Kidney epithelial cell (primary cell): ENCODE measurements around the gene LRRC51. TPM values are rescaled to one million over a fixed set of nuclear protein-coding genes. Genes with fewer than 3 reads are reported as not detected.
"Not testable (repeated sequence)": the region's sequence is repeated elsewhere in the genome, so short reads cannot be mapped to it uniquely, and the experiment has no call there.

Experiments
- DNase-seq: peaks from one replicate; pipeline ENCODE4 v3.0.0-alpha.2; 2010; ENCODE audit warnings: low read depth
- H3K27me3 ChIP-seq: 2 replicates; pipeline ENCODE4 v1.6.0; 2011; ENCODE audit warnings: low read length; ENCODE audit not compliant: control insufficient read depth, insufficient read depth
- H3K36me3 ChIP-seq: 2 replicates; pipeline ENCODE4 v1.5.1; 2011; ENCODE audit warnings: low read length; ENCODE audit not compliant: control insufficient read depth, insufficient read depth
- H3K4me3 ChIP-seq: 2 replicates; pipeline ENCODE4 v1.5.1; 2011; ENCODE audit warnings: low read depth, mild to moderate bottlenecking, control low read depth, low read length
- total RNA-seq: library from RNA; depleted of rRNA; stranded (reverse); fragments of >200 nt; gene quantifications from 2 replicates; pipeline ENCODE4 v1.2.3, GENCODE V29; 2015
- TF ChIP-seq, protein P1 (sequence below): IDR thresholded peaks from 2 replicates; pipeline ENCODE4 v1.5.1; 2011; ENCODE audit warnings: mild to moderate bottlenecking, moderate library complexity, low read length, control low read depth, inconsistent platforms; ENCODE audit not compliant: insufficient read depth, poor library complexity, severe bottlenecking

The LRRC51 gene
- total RNA-seq, 1 donor from 2014 or later = 5.7 TPM

DNA sequence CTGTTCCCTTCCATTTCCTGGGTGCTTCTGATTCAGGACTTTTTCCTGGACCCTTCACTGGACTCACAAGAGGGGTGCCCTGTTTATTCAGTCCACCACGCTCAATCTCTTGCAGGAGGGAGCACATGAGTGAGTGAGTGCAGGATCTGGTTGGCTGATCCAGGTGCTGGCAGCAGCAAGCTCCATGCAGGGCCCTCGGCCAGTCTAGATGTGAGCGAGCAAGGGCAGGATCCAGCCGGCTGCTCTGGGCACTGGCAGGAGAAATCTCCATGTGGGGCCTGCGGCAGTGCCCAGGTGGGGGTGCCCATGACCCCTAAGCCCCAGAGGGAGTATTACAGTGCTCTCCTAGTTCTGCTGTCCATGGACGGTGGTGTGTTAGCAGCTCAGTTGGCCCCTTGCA lies 43.4 kb downstream of the LRRC51 start:
- TF ChIP-seq, protein P1, sequence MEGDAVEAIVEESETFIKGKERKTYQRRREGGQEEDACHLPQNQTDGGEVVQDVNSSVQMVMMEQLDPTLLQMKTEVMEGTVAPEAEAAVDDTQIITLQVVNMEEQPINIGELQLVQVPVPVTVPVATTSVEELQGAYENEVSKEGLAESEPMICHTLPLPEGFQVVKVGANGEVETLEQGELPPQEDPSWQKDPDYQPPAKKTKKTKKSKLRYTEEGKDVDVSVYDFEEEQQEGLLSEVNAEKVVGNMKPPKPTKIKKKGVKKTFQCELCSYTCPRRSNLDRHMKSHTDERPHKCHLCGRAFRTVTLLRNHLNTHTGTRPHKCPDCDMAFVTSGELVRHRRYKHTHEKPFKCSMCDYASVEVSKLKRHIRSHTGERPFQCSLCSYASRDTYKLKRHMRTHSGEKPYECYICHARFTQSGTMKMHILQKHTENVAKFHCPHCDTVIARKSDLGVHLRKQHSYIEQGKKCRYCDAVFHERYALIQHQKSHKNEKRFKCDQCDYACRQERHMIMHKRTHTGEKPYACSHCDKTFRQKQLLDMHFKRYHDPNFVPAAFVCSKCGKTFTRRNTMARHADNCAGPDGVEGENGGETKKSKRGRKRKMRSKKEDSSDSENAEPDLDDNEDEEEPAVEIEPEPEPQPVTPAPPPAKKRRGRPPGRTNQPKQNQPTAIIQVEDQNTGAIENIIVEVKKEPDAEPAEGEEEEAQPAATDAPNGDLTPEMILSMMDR = no peak
- DNase-seq = no peak
- H3K27me3 ChIP-seq = no peaks in the 10 kb centered on the region
- no peak overlapping the region for H3K4me3 ChIP-seq
- H3K36me3 ChIP-seq = no peaks in the 10 kb centered on the region

DNA sequence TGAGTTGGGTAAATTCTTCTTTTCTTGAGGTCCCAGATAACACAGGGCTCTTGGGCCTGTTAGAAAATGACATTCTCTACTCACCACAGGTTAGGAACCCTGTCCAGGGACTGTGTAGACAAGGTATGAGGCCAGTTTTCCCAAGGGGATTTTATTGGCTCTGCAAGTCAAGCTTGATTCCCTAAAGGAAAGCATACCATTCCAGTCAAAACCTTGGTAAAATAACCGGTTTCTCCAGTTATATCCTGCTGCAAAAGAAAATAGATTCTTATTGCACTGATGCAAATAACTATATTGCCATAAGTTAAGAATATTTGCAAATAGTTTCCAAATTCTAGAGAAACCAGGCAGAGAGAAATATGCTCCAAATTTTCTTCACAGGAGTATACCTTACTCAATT lies 45.3 kb downstream of the LRRC51 start:
- no peaks in the 10 kb centered on the region for H3K27me3 ChIP-seq
- no peak overlapping the region for H3K4me3 ChIP-seq
- TF ChIP-seq, protein P1 = no peak
- no peak for DNase-seq
- no peaks in the 10 kb centered on the region for H3K36me3 ChIP-seq

DNA sequence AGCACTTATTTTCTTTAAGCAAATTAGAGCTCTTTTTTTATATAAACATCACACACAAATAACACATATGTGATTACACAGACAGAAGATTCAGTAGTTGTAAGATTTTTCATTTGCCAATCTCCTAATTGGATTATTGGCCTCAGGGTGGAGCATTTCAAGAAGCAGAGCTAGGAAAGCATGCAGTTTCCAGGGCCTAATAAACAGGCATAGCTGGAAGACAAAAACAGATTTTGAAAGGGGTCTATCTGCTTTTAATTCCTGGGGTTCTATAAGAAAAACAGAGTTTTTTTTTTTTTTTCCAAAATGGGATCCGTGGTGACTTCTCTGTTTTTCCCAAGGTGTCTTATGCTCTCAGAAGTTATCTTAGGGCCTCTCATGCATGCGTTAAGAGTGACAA lies 47.3 kb downstream of the LRRC51 start:
- H3K27me3 ChIP-seq = no peaks in the 10 kb centered on the region
- no peak for DNase-seq
- H3K36me3 ChIP-seq = no peaks in the 10 kb centered on the region
- TF ChIP-seq, protein P1 = no peak
- no peak overlapping the region for H3K4me3 ChIP-seq

DNA sequence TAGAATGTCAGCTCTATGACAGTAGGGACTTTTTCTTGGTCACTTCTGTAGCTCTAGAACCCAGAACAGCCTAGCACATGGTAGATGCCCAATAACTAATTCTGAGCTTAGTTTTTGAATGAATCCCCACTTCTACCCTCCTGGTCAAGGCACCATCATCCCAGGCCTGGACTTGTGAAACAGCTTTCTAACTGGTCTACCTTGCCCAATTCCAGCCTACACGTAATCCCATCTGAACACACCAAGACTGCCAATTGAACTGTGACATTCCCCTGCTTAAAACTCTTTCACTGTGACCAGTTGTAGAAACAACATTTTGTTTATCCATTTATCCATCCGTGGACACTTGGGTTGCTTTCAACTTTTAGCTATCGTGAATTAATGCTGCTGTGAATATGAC lies 48.7 kb downstream of the LRRC51 start:
- no peaks in the 10 kb centered on the region for H3K27me3 ChIP-seq
- H3K36me3 ChIP-seq = no peaks in the 10 kb centered on the region
- DNase-seq = no peak
- TF ChIP-seq, protein P1 = no peak
- no peak overlapping the region for H3K4me3 ChIP-seq

DNA sequence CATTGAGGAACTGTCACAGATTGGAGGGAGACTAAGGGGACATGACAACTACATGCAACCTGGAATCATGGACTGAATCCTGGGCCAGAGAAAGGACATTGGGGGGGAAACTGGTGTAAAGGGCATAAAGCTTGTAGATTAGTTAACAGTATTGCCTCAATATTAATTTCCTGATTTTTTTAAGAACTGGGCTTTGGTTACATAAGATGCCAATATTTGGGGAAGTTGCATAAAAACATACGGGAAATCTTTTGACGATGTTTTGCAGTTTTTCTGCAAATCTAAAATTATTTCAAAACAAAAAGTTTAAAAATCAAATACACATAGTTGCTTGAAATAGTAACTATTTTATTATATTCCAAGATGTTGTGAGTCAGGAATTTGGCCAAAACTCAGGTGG lies 52.0 kb downstream of the LRRC51 start:
- TF ChIP-seq, protein P1 = no peak
- DNase-seq = no peak
- Histone ChIP-seq H3K27me3 (no peaks in the 10 kb centered on the region), H3K4me3 (no peak overlapping the region), H3K36me3 (no peaks in the 10 kb centered on the region)

DNA sequence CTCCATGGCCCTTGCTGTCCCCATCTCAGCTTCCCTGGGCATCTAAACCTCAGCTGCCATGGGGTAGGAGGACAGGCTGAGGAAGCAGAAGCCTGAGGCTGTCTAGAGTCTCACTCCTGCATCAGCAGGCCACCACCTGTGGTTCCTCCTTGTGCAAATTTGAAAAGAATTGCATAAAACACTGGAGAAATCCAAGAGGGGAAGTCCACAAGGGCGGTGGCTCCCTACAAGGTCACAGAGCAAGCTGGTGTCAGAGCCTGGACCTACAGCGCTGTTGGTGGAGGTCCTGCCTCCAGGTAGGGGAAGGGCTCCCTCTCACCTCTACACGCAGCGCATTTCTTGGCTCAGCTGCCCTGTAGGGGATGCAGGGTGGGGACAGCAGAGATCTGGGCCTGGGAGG lies 54.8 kb downstream of the LRRC51 start, which contains the start of gene FOLR3:
TSS of gene FOLR3 (plus strand) at position 253 of the 400 bp plus-strand sequence. CDS start 228 bp downstream, outside the sequence.
- not testable (repeated sequence) for DNase-seq, H3K36me3 ChIP-seq, H3K4me3 ChIP-seq, H3K27me3 ChIP-seq
